ENCODE results near the gene BMPR1A.

The BMPR1A gene

DNA sequence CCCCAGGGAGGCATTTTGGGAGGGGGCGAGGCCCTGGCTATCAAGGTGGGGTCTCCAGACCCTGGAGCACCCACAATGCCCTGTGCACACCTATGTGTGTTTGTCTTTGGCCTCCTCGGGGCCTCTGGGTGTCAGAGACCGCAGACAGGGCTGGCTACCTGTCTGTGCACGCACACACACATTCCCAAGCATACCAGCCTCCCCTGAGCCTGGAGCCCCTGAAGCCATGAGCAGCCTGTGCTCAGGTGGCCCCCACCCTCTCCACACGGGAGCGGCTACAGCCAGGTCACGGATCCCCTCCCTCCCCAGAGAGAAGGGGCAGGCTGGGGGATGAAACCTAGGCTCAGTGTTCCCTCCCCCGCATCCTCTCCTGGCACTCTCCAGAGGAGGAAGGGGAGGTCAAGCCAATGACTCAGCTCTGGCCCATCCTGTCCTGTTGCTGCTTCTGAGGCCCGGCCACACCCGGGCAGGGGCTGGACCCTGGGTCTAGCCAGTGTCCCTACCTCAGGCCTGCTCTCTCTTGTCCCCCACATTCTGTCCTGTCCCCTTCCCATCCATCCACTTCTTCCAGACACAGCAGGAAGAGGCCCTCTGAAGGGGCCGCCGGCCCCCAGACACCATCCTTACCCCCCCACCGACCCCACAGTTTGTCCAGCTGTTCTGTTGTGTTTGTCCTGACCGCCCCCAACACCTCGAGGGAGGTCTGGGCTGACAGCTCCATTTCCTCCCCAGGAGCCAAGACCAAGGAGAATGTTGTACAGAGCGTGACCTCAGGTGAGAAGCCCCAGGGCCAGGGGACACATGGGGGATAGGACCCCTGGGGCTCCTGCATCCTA is 202.7 kb downstream of the BMPR1A start:
- DNase-seq: no peak

DNA sequence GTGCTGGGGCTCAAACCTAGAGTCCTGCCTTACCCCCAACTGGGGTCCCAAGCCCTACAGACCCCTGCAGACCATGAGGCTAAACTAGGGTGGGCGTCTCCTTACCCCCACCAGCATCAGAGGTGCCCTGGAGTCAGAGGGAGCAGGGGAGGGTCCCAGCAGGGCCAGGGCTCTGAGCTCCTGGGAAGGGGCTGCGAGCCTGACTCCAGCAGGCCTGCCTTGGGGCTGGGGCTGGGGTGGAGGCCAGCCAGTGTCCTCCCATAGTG is 203.3 kb downstream of the BMPR1A start:
- no peak for DNase-seq

DNA sequence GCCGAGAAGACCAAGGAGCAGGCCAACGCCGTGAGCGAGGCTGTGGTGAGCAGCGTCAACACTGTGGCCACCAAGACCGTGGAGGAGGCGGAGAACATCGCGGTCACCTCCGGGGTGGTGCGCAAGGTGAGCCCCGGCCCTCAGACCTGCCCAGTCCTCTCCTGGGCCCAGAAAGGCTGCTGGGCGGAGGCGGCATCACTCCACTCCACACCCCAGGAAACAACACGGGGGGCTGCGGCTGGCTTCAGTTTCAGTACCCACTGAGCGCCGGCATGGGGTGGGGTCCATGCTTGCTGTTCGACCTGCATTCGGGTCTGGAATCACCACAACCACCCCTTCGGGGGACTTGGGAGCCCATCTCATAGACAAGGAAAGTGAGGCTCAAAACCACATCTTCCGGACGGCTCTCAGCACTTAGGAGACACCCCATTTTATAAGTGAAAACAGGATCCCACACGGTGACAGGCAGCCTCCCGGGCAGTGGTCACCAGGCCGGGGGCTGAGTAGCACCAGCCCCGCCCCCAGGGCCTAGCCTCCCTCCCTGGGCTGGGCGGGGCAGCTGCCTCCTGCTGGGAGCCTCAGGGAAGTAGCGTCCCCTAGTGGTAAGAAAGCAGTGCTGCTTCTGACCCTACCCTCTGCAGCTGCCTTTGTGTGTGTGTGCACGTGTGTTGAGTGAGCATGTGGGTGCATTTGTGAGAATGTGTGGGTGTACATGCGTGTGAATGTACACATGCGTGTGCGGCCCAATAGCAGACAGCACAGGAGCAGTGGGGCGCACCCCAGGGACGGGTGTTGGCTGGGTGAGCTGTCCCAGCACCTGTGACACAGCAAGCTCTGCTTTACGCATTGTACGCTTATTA is 203.8 kb downstream of the BMPR1A start:
- DNase-seq: no peak

DNA sequence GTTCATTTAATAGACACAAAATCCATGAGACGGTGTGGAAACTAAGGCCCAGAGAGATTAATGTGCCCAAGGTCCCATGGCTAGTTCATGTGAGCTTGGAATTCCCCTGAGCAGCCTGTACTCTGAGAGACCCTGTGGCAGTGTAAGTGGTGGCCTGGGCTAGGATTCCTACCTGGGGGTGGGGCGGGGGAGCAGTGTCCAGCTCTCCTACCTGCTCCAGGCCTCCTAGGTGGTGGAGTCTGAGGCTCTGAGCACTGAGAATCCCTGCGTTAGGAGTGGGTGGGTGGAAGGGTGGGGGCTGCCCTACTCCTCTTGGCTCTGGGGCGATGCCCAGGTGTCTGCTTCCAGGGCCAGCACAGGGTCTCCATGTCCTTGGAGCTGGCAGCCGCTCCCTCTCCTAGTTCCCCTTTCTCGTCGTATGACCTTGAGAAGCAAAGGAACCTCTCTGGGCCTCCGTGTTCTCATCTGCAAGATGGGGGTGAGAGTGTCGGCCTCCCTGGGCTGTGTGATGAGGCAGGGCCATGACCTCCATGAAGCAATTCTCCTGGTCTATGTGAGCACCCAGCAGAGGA is 204.5 kb downstream of the BMPR1A start:
- no peak for DNase-seq

DNA sequence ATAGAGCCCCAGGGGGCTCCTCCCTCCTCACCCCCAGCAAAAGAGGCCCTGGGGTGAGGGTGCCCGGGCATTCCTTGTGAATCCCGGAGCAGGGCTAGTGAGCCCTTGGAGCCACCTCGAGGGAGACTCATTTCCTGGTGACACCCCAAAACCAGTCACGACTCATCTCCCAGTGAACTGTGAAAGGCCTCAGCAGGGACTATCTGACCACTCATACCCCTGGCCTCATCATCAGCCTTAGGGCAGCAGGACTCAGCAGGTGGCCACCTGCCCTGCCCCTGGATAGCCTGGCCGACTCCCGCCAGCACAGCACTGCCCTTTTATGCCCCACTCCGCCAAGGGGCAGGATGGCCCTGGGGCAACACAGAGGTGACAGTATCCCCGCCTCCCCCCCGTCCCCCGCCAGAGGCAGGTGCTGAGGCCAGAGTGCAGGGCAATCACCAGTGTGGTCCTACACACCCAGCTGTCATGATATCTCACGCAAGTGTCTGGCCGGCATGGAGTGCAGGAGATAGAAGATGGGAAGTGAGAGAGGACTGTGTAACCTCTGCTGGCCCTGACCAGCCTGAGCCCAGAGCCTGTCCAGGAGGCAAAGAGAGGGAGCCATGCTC is 205.2 kb downstream of the BMPR1A start:
- no peak for DNase-seq

DNA sequence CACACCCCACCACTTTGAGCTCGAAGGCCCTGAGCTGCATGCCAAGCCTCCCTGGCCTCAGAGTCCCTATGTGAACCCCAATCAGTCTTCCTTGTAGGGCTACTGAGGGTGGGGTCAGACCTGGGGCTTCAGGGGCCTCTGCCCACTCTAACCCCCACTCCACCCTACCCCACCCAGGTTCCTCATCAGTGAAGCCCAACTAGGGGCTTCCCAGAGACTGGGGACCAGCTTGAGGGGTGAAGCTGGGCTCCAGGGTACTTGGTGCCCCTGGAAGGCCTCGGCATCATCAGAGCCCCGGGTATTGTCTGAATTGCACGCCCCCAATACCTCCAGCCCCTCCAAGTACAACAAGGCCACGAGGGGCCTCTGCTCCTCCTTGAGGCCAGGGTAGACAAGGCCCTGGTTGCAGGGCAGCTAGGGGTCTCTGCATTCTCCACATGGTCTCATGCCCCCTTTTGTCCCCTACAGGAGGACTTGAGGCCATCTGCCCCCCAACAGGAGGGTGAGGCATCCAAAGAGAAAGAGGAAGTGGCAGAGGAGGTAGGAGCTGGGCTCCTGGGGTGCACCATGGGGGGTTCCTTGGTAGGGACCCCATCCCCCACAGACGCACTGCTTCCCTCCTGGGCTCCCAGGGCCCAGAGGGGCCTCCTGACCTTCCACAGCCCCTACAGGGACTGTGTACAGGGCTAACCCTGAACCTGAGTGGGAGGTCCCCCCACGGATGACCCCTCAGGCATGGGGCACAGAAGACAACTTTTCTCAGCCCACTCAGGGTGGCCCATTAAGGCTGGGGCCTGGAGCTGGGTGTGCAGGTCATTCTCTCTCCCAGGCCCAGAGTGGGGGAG is 205.9 kb downstream of the BMPR1A start:
- no peak for DNase-seq

DNA sequence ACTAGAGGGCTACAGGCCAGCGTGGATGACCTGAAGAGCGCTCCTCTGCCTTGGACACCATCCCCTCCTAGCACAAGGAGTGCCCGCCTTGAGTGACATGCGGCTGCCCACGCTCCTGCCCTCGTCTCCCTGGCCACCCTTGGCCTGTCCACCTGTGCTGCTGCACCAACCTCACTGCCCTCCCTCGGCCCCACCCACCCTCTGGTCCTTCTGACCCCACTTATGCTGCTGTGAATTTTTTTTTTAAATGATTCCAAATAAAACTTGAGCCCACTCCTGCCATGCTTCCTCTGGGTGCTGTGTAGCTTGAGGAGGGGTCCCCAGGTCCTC is 206.5 kb downstream of the BMPR1A start:
- no peak for DNase-seq

DNA sequence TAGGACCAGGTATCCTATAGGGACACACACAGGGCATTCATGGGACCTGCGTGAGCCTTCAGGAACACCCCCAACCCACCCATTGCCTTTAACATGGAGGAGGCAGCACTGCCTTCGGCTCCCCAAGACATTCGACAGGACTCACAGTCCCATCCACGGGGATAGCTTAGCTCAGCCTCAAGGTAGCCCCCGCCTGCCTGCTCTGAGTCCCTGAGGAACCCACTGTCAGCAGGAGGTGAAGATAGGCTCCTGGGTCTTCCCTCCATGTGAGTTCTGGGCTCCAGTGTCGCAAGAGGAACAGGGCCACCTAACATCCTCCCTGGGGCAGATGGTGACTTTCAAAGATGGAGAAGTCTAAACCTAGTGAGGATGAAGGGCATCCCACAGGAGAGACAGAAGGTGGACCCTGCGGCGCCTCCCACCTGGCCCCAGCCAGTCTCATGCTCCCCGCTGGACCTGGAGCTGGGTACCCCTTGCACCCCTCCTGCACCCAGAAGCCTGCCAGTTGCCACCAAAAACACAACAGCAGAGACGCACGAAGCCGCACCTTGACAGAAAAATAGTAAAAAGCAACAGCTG is 207.0 kb downstream of the BMPR1A start:
- DNase-seq: no peak

DNA sequence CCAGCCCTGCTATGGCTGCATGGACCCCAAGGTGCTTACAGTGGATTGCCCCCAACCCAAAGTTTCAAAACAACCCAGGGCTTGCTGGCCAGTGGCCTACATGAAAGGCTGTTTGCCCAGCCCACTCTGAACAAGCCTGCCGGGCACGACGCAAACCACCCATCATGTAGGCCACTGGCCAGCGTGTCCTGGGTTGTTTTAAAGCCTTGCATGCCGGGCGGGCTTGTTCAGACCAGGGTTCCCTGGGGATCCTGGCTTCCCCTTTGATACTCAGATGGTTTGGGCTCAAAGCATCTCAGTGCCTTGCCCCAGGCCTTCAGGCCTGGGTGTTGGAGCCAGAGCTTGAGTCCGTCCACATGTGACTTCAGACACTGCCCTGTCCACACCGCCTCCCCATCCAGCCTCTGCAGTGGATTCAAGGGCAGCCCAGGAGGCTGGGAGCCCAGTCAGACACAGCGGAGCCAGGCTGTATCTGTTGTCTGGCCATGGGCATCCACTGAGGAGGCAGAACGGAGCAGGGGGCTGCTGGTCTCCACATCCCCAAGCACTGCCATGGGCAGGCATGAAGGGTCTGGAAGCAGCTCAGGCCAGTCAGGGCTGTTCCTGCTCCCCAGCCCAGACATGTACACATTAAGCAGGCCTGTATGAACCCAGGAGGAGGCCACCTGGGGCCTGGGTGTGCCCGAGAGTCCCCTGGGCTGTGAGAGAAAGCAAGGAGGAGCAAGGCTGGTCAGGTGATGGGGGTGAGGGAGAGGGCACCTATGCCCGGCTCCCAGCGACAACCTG is 207.8 kb downstream of the BMPR1A start:
- DNase-seq: no peak

DNA sequence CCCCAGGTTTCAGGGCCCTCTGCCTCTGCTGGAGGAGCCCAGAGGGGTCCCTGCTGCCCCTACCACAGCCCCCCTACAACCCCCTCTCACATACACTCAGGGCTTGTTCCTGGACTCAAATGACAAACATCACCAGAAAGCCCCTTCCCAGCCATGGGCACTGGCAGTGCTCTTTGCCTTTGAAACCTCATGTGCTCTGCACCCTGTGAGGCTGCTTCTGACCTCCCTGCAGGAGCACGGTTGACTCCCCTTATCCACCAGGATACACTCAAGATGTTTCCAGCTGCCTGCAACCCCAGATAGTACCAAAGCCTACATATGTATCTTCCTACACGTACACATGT is 208.4 kb downstream of the BMPR1A start:
- no peak for DNase-seq

DNA sequence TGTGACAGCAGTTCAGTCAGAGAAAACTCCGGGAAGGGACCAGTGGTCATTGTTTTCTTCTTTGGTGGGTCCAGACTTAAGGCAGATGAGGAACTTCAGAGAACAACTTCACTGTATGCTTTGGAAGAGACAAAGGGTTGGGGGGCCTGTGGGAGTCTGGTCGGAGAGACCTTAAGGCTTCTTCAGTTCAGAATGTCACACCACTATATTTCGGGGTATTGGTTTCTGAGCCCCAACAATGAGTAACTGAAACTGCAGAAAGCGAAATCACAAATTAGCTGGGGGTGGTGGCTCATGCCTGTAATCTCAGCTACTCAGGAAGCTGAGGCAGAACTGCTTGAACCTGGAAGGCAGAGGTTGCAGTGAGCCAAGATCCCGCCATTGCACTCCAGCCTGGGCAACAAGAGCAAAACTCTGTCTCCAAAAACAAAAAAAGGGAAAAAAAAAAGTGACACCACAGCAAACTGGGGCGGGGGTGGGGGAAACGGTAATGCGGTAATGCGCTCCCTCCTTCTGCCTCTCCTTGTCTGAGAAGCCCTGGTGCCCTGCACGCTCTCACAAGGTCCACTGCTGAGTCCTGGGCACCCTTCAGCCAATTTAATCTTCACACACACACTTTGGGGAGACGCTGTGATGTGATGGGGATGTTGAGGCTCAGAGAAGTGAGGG is 209.7 kb downstream of the BMPR1A start:
- DNase-seq: no peak

DNA sequence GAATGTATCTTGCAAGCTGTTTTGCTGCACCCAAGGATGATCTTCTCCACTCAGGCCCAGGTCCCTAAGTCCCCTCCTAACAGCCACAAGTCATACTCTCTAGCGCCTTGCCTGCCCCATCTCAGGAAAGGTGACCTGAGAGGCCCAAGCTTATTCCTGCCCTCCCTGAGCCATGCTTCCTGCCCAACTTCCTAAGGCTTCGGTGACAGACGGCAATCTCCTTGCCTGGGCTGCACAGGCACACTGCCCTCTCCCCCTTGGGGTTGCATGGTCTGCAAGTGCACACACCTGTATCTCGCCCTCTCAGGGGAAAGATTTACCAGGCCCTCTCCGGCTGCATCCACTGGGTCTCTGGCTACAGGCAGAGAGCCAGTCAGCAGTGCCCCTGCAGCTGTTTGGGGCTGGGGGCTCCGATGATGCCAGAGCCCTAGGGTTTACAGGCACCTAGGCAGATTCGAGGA is 211.1 kb downstream of the BMPR1A start:
- no peak for DNase-seq

DNA sequence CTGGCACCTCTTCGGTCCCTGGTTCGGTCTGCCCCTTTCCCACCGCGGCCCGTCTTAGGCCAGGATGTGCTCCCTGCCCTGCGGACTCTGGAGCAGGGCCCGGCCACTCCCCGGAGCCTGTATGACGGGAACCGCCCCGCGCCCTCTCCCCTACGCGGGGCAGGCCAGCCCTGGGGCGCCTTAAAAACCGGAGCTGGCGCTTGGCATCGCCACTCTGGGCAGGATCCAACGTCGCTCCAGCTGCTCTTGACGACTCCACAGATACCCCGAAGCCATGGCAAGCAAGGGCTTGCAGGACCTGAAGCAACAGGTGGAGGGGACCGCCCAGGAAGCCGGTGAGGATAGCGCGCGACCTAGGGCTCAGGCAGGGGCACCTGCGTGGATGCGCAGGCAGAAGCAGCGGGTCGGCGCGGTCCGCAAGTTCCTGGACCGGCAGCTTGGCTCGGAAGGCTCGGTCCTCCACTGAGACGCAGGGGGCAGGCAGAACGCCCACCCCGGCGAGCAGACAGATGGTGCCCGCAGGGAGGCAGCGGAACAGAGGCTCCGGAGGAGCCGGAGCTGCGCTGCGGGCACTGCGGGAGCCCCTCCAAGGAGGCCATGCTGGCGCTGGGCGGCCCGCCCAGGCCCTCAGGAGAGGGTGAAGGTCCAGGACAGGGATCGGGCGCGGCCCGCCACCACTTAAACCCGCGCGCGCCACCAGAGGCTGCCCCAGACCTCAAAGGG is 212.0 kb downstream of the BMPR1A start, which contains the start of gene ADIRF:
Gene ADIRF, plus strand, starts transcription at position 212 of the 723 bp plus-strand sequence. Its CDS starts 63 bp downstream, at position 275.
- no peak for DNase-seq

DNA sequence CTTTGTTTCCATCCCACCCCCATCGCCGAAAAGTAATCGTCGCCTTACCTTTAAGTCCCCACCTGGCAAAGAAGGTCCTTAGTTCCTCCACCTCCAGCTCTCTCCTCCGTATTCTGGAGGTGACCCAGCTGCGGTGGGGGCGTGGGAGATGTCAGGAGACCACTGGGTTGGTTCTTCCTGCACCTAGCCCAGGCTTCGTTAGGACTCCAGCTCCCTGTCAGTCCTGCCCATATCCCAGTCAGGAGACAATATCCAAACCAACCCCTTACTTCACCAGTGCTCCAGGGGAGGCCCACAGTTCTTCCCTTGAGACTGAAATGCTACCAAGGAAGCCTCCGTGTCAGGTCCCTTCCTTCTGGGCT is 212.6 kb downstream of the BMPR1A start:
- DNase-seq: no peak

DNA sequence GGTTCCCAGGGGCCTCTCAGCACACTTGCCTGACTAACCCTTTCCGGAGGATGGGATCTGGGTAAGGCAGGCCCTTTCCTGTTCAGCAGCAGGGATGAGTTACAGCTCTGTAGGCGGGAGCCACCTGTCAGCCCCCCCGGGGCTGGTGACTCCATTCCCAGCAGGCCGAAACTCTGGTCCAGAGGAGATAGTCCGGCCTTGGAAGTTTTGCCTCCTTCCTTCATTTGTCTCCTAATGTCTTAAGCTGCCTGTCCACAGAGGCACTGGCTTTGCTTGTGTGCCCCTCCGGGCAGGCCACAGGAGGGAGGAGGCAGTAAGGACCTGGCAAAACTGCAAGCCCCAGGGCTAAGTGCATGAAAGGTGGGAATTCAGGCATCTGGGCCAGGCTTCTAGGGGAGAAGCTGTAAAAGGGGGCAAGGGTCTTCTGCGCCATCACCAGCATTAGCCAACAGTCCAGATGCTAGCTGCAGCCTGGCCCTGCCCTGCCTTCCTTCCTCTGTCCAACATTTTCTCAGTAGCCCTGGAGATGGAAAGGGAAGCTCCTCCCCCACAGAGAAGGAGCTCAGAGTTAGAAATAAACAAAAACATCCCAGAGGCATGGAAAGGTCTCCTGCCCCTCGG is 213.1 kb downstream of the BMPR1A start:
- no peak for DNase-seq

DNA sequence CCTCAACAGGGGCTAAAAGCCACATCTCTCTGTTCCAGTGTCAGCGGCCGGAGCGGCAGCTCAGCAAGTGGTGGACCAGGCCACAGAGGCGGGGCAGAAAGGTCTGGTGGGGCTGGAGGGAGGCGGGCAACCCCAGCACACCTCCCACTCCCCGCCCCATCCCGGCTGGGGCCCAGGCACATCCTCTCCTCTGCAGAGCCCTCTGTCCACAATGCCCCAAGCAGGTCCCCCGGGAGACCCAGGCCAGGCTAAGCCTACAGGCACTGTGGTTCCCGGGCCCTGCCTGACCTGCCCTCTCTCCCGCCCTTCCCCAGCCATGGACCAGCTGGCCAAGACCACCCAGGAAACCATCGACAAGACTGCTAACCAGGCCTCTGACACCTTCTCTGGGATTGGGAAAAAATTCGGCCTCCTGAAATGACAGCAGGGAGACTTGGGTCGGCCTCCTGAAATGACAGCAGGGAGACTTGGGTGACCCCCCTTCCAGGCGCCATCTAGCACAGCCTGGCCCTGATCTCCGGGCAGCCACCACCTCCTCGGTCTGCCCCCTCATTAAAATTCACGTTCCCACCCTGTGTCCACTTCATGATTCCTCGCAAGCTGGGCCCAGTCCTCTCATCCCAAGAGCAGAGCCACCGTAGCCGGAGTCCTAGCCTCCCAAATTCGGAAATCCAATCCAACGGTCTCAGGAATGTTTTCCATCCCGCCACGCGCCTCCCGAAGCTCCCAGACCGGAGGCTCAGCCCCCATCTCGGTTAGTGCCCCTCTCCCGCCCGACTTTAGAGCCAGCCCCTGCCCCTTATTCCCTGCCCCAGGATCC is 214.0 kb downstream of the BMPR1A start:
- no peak for DNase-seq

DNA sequence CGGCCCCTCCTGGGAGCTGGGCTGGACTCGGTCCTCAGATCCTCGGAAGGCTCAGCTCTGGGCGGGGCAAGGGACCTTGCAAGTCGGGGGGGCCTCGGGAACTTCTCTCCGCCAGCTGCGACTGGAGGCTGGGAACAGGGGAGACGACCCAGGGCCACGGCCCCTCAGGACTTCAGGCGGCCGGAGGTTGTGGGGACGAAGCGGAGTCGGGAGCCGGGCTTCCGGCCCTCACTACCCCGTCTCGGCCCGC is 214.5 kb downstream of the BMPR1A start:
- DNase-seq: no peak

DNA sequence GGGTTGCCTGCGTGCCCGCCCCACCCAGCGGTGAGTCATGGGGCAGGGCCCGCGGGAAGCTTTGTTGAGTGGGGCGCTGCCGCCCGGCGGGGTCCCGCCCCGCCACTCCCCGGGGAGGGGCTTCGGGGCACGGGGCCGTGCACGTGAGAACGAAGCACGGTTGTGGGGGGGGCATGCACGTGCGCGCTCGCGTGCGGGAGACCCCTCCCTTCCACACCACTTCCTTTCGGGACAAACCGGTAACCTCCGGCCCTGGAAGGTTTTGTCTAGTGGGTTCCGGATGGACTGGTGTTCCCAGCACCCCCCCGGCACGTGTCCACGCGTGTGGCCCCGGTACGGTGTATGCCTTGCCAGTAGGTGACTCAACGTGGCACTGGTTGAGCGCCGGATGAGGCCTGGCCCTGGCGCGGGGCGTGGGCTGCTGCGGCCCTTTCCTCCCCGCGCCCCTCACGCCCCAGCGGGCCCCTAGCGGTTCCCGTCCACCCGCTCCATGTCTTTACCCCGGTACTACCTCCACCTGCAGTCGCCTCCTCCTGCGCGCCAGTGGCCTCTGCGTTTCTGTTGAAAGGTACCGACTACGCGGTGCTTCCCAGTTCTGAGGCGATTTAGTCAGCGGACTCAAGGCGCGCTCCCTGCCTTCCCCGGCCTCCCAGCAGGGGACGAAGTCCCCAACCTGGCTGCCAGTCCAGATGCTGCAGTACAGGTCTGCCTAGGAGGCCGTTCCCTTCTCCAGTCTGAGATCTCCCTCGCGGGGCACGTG is 215.0 kb downstream of the BMPR1A start:
- peak; percentile 89 for DNase-seq
